GM23338 (cell line): ENCODE results near the gene ATG4B. TPM values are rescaled to one million over a fixed set of nuclear protein-coding genes. Genes with fewer than 3 reads are reported as not detected.

Source experiments
- CREB1 ChIP-seq: fragments of 250-450 bp; sonication (Bioruptor Pico); IDR thresholded peaks from 2 replicates; pipeline ENCODE4 v1.5.0; 2020; ENCODE audit warnings: low read depth, mild to moderate bottlenecking, moderate library complexity
- EZH2 ChIP-seq: fragments of 200-600 bp; sonication (generic); IDR thresholded peaks from one replicate; pipeline ENCODE4 v1.8.0; 2017; ENCODE audit warnings: antibody characterized with exemption, mild to moderate bottlenecking, low read depth; ENCODE audit not compliant: unreplicated experiment
- JUNB ChIP-seq: IDR thresholded peaks from one replicate; pipeline ENCODE4 v1.6.1; 2016; ENCODE audit warnings: antibody characterized with exemption; ENCODE audit not compliant: unreplicated experiment
- REST ChIP-seq: IDR thresholded peaks from one replicate; pipeline ENCODE4 v1.6.1; 2018; ENCODE audit warnings: antibody characterized with exemption; ENCODE audit not compliant: unreplicated experiment
- STAT1 ChIP-seq: IDR thresholded peaks from one replicate; pipeline ENCODE4 v1.6.1; 2016; ENCODE audit warnings: antibody characterized with exemption; ENCODE audit not compliant: unreplicated experiment
- ZNF462 ChIP-seq: fragments of 250-450 bp; sonication (Bioruptor Pico); IDR thresholded peaks from 2 replicates; pipeline ENCODE4 v1.5.0; 2020; ENCODE audit warnings: mild to moderate bottlenecking, moderate library complexity
- polyA plus RNA-seq: library from polyadenylated mRNA; unstranded; fragments of >200 nt; fragmentation: Nextera tagmentation; extraction: Ambion mirVana; gene quantifications from 2 replicates; pipeline ENCODE4 v1.2.1, GENCODE V29; 2016
- total RNA-seq: library from RNA; depleted of rRNA; stranded (reverse); fragments of >200 nt; shearing (Covaris generic); gene quantifications from 2 replicates; pipeline ENCODE4 v1.2.3, GENCODE V29; 2014

Gene ATG4B
- total and polyA plus RNA-seq, 2 experiments from 2014 or later = 102 to 104 TPM

DNA sequence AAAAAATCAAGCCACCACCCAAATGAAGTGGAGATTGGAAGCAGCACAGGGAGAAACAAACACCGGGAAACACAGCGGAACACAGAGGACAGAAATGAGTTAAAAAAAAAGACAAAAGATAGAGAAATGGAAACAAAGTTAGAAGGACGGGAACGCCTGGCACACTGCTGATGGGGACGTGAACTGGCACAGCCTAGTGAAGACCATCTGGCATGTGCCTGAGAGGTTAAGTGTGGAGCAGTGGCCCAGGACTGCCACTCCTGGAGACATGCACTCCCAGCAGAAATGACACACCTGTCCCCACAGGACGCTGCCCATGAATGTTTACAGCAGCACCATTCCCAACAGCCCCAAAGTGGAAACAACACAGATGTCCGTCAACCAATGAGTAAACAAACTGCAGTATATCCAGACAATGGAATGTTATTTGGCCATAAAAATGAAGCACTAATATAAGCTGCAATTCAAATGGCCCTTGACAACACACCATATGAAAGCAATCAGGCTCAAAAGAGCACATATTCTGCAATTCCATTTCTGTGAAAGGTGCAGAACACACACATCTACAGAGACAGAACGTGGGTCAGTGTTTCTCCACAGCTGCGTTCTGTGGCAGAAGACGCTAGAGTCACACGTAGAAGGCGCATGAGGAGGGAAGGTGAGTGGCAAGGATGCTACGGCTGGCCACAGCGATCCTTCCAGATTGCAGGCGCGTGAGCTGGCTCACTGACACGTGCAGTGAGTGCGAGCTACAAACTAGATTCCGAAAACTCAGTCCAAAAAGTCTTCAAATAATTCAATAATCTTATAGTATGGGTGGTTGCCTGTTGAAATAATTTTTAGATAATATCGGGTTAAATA lies 25.1 kb upstream of the ATG4B start (continued):
- no peak for TF ChIP-seq ZNF462 (CRISPR knock-in tag)
- TF ChIP-seq CREB1 (CRISPR knock-in tag) = no peak
- no peak for TF ChIP-seq STAT1
- no peak for TF ChIP-seq EZH2
- TF ChIP-seq JUNB = no peak
- no peak for TF ChIP-seq REST
